HG03108 (cell line): ENCODE data around the gene GBF1.
"Not testable (repeated sequence)": the region's sequence is repeated elsewhere in the genome, so short reads cannot be mapped to it uniquely, and the experiment has no call there.

Experiments used
- ATAC-seq: cut with Tn5 transposase; IDR thresholded peaks from one replicate; pipeline ENCODE4 v1.9.1; 2021; ENCODE audit warnings: moderate library complexity; ENCODE audit not compliant: unreplicated experiment

The GBF1 gene

DNA sequence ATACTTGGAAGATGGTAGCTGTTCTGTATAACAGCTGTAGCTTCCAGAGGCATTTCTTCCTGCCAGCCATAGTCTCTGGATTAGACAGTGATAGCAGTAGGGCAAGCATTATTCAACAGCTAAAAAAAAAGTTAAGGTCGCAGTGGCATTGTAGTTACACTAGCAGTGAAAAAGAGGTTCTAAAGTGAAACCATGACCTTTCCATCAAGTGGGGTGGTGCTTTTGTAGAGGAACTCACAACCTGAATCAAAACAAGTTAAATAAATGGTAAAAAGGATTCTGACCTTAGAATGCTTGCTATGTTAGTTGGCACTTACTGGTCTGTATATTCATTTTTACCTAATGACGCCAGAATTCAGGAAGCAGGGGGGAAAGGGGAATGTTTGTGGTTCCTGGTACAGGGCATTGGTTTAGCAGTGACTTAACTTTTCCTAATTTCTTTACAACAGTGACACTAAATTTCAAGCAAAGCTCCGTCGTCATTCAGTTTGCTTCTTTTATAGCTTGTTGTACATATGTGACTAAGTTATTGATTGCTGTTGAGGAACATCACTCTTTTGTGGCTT lies 55.0 kb downstream of the GBF1 start:
- ATAC-seq = no peak

DNA sequence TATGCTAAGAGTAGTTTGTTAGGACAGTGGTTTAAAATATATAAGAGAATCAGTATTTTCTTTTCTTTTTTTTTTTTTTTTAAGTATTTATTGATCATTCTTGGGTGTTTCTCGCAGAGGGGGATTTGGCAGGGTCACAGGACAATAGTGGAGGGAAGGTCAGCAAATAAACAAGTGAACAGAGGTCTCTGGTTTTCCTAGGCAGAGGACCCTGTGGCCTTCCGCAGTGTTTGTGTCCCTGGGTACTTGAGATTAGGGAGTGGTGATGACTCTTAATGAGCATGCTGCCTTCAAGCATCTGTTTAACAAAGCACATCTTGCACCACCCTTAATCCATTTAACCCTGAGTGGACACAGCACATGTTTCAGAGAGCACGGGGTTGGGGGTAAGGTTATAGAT lies 55.6 kb downstream of the GBF1 start:
- ATAC-seq = not testable (repeated sequence)

DNA sequence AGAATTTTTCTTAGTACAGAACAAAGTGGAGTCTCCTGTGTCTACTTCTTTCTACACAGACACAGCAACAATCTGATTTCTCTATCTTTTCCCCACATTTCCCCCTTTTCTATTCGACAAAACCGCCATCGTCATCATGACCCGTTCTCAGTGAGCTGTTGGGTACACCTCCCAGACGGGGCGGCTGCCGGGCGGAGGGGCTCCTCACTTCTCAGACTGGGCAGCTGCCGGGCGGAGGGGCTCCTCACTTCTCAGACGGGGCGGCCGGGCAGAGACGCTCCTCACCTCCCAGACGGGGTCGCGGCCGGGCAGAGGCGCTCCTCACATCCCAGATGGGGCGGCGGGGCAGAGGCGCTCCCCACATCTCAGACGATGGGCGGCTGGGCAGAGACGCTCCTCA lies 56.0 kb downstream of the GBF1 start:
- not testable (repeated sequence) for ATAC-seq

DNA sequence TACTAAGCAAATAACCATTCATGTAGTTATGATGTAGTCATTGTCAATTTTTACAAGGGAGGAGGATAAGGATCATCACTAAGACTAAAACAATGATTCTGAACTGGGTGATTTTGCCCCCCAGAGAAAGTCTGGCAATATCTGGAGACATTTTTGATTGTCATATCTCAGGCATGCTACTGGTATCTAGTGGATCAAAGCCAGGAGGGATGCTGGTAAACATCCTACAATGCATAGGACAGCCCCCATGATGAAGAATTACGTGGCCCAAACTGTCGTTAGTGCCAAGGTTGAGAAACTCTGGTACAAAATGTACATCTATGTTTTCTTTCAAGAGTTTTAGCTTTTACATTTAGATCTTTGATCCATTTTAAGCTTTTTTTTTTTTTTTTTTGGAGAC lies 57.3 kb downstream of the GBF1 start:
- ATAC-seq = no peak

DNA sequence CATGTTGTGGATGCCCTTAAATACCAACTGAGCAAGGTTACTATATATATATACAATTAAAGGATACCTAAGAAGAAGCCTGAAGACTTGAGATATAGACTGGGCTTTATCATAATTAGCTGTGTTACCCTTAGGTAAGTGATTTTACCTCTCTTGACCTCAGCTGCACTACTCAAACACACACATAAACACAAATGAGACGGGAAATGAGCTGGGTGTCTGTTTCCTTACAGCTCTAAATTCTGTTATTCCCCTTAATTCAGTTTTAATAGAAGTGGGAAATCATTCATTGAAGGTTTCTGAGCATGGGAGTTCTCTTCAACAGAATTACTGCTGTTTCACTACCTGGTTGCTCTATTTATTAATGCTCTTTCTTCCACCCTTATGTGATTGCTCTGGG lies 60.7 kb downstream of the GBF1 start:
- ATAC-seq = no peak

DNA sequence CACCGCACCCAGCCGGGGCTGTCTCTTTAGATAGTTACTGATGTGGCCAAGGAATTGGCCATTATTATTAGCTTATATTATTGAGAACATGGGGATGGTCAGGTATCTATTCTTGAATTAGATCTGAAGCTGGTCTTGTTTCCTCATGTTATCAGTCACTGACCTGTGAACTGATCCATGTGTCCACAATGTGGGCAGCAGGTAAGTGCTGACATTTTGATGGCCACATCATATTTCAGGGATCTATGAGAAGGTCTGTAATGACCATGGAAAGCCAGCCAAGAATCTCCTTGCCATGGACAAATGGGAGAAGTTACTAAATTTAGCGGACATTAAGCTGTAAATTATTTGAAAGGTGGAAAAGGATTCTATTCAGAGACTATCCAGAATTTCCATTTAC lies 61.4 kb downstream of the GBF1 start:
- ATAC-seq = no peak

DNA sequence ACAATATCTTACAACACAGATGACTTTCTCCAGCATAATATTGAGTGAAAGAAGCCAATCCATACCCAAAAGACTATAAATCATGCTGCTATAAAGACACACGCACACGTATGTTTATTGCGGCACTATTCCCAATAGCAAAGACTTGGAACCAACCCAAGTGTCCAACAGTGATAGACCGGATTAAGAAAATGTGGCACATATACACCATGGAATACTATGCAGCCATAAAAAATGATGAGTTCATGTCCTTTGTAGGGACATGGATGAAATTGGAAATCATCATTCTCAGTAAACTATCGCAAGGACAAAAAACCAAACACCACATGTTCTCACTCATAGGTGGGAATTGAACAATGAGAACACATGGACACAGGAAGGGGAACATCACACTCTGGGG lies 63.0 kb downstream of the GBF1 start:
- not testable (repeated sequence) for ATAC-seq

DNA sequence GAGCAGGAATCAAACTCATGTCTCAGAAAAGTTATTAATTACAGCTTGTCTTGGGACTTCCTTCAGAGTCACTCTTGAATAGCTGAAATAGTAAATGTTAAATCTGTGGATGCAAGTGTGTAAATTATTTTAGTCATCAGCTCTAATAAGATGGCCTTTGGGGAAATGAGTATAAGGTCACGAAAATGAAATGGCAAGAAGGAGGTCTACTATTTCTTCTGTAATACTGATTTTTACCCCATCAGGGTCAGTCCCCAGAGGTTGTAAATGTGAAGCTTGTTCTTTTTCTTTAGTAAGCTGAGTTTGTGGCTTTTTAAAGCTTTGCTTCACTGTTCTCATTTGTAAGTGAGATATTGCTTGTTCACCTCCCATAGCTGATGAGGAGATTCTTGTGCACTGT lies 63.9 kb downstream of the GBF1 start:
- no peak for ATAC-seq

DNA sequence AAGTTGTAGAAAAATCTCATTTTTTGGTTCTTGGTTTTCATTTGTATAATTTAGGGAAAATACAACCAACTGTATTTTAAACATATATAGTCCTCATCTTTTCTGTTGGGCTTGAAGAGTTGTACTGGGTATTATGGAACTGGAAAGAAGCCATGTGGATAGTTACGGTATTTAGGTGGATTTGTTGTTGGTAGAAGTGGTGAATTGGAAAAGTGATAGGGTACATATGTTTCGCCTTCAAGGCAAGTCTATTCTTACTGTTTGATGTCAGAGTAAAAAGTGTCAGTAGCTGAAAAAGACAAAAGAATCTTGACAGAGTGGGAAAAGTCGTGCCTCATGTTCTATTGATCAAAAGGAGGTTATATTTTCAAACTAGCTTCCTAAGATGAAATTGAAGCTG lies 64.6 kb downstream of the GBF1 start:
- ATAC-seq = no peak

DNA sequence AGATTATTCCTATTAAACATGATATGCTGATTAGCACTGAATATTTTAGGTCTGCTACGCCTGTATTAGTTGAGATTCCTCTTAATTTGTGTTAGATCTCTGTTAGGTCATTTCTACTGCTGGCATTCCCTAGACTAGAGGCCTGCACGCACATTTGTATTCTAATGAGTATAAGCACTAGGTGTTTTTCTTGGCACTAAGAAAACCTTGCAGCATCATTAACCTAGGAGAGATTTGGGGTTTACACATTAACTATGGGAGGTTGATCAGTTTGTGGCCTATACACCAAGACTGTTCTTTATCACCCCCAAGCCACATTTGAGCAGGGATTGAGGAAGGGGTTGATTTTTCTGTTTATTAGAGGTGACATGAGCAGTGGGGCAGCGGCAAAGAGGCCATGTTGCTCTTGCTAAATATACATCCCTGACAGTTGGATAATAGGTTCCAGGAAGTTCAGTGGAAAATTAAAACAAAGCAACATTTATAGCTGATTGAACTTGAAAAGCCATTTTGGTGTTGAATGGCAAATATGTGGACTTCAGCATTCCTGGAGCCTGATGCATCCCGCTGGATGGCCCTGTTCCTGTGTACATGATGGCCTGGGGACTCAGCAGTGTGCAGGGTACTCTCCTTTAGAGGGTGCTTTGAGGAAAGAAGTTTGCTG lies 65.2 kb downstream of the GBF1 start:
- no peak for ATAC-seq

DNA sequence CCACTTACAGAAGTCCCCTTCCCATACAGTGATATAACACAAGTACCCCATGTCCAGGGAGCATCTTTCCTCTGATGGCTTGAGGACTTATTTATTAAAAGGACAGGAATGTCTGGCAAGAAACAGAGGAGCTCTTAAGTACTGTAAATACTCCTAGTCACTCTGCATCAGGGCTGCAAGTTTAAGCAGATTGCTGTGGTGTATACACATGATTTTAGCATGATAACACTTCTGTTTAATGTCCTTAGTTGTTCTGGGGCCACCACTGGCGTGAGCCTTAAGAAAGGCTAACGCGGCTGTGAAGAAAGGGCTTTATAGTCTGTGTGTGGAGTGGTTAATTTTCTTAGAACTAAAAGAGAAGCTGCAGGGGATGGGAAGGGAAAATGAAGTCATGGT lies 65.7 kb downstream of the GBF1 start:
- ATAC-seq = no peak

DNA sequence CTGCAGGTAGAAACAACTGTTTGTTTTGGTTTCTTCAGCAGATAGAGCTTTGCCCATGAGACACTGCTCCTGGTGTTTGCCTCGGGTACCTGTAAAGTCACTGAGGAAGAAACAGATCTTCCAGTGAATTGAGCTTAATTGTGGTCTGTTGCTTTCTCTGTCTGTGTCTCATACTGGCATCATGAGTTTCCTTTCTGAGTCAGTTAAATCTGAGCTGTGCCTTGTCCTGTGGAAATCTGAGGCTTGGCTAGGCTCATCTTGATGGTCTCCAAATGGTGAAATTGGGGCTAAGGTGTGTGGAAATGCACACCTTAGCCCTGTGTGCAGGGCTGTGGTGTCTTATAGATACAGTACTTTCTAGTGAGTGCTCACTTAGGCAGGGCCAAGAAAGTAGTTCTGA lies 67.4 kb downstream of the GBF1 start:
- ATAC-seq = no peak

DNA sequence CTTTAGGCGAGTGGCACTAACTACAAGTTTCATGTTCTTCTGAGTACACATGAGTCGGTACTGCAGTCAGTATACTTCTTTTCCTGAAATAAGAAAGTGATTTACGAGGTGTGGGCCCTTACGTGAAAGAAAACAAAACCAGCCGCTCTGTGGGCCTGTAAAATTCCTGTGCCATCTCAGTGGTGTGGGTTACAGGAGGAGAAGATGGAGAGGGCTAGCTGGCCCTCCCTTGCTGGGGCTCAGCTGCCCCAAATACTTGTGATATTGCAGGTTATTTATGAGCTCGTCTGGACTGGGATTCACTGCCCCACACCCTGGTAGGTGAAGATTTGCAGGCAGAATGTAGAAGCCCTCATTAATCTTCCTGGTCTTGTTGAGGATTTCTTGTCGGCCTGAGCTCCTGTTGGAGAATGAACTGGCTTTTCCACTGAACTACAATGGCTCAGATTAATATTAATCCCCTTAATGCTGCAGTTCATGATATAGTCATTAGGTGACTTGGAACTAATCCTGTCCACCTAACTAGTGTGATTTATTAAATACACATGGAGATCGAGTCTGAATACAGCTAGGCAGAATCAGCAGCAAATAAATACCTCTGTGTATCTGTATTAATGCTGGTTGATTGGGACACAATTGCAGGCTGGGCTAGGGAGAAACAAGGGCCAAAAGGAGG lies 68.0 kb downstream of the GBF1 start:
- ATAC-seq = no peak

DNA sequence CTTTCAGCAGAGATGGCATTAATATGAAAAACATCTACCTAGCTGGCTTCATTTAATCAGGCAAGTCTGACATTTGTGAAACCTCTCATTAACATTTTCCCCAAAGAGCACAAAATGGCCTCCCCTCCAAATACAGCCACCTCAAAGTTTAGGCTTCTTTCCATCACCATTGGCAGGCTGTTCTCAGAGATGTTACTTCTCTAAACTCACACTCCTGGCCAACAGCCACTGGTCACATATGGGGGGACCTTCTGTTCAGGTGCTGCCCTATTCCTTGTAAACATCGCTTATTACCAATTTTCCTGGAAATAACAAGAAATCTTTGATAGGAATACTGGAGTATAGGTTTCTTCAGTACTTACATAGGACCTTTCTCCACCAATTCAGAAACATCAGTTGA lies 69.5 kb downstream of the GBF1 start:
- ATAC-seq = no peak

DNA sequence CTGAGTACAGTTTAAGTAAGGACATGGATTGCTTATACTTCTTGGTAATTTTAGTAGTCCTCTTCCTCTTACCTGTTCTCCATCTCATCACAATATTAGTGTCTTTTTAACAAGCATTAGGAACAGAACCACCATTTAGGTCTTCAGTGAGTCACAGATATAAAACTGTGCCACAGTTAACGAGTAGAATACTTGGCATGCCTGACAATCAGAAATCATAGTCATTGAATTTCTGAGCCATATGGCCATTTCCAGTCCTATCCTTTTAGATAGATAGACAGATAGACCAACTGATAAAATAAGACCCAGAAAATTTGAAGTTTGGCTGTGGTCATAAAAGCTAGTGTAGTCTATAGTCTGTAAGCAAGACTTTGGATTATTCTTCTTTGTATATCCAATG lies 71.1 kb downstream of the GBF1 start:
- no peak for ATAC-seq

DNA sequence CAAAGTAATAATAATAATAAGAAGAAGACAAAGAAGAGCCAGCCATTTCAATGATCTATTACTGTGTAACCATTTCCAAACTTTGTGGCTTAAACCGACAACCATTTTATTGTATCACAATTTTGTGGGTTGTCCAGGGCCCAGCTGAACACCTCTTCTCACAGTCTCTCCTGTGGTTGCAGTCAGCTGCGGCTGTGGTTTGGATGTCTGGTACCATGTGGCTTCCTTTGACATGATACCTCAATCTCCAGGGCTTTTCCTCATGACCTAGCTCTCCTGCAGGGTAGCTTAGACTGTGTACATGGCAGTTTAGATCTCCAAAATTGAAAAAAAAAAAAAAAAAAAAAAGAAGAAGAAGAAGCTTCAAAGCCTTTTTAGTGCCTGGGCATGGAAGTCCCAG lies 77.6 kb downstream of the GBF1 start:
- ATAC-seq = no peak

DNA sequence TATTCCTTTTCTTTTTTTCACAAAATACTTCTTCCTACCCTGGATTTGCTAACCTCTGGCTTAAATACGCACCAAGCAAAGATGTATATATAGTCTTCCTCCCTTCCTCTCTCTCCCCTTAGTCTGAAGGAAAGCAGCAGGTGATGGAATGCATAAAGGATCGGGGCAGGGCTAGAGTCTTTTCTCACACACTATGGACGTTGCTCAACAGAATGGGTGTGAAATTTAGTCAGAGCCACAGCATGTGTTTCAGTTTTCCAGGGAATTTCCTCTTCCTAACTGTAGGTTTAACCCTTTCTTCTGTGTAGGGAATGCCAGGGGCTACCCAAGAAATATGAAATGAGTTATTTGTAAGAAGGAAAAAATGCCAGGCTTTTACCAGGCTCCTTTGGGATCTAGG lies 78.7 kb downstream of the GBF1 start:
- ATAC-seq = no peak

DNA sequence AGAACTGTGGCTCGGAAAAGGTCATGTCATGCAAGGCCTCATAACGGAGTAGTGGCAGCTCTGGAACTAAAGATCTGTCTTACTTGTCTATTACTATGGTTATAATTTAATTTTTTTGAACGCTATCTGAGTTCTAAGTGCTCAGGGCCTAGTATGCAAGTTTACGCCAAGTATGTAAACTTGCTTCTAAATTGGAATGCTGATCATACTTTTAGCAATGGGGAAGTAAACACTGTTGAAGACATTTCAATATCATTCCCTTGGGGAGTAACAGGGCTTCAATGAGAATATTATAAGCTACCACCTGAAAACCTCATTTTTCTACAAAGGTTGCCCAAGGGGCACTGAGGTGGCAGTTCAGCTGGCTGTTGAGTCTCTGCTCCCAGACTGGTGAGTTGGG lies 80.7 kb downstream of the GBF1 start:
- no peak for ATAC-seq

DNA sequence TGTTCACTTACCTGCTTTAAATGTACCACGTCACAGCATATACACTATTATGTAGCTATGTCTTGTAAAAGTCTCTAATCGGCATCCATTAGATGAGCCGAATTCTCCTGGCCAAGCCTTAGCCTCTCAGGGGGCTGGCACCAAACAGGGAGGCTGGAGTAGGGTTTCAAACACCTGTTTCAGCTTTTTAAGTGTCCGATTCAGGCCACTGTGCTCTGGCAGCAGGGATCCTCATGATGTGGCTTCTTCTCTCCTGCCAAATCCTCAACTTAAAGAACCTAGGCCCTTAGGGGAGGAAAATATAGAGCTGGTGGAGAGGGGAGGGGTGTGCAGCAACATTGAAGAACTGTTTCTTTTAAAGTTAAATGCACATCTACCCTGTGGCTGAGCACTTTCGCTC lies 81.7 kb downstream of the GBF1 start:
- ATAC-seq = no peak

DNA sequence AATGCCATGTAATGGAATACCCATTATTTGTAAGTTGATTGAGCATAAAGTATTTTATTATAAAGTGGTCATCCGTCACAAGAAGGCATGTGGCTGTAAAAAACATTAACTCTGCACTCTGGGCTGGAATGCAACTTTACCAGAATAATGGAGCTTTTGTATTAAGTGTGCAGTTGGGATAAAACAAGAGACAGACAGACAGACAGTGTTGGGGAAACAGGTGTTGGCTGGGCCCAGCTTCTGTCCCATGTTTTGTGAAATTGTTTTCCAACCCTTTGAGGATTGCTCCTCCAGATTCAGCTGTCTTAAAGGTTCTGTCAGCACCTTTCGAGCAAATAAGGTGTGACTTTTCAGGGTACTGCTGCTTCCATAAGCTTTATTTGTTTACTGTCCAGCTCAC lies 82.3 kb downstream of the GBF1 start:
- no peak for ATAC-seq

DNA sequence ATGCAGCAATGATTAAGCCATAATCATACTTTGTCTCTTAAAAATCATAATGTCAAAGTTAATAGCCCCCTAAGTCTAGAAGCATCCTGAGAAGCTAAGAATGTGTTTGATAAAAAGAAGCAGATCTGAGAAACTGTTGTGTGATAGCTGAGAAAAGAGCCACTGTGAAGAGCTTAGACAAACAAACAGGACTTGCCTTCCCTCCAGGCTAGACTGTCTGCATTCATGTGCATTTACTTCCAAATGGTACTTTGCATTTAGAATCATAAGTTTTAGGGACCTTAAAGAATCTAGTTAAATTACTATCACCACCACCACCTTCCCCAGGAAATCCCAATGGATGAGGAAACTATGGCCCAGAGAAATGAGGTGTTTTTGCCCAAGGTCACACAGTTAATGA lies 87.4 kb downstream of the GBF1 start:
- ATAC-seq = no peak

DNA sequence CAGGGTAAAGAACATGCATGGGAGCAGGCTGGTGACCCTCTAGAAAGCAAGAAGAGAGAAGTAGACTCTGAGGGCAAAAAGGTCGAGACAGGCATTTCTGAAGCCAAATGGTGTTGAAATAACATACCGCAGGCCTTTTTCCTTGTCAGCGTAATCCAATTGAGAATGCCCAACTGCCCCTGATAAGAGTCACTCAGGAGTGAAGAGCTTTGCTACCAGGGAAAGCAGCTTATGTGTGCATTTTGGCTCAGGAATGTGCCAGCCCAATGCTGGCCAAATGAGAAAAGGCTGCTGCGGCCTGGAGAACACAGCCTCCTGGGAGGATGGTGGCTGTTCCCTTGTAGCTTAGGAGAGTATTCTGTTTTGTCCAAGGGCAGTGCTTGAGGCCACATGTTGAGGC lies 88.8 kb downstream of the GBF1 start:
- no peak for ATAC-seq

DNA sequence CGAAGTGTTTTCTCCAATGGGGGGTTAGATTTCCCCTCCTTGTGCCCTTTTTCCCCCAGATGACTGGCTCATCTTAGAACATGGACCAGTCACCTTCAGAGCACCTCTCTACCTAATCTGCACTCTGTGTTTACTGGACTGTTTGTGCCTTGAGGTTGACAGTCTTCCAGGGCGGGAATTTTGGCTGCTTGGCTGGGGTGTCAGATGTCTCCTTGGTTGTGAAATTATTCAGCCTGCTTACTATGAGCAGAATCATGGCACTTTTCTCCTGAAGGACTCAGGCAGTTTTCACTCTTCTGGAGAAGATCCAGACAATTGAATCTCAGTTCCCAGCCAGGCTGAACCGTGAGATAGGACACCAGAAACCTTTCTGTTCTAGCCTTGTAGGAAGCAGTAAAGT lies 89.9 kb downstream of the GBF1 start:
- no peak for ATAC-seq
